HEK293 (cell line): ENCODE data around the gene MSLN.

ENCODE experiments used
- ZBTB1 ChIP-seq: fragments of 450-650 bp; formaldehyde crosslinking; IDR thresholded peaks from 2 replicates; pipeline ENCODE4 v1.5.1; 2016; ENCODE audit warnings: missing biosample characterization, missing genetic modification characterization
- ZBTB48 ChIP-seq: fragments of 450-650 bp; formaldehyde crosslinking; IDR thresholded peaks from 2 replicates; pipeline ENCODE4 v1.5.1; 2016; ENCODE audit warnings: missing biosample characterization, missing genetic modification characterization
- ZFP37 ChIP-seq: fragments of 450-650 bp; formaldehyde crosslinking; IDR thresholded peaks from 2 replicates; pipeline ENCODE4 v1.5.1; 2016; ENCODE audit warnings: missing biosample characterization, missing genetic modification characterization
- ZNF10 ChIP-seq: fragments of 450-650 bp; formaldehyde crosslinking; IDR thresholded peaks from 2 replicates; pipeline ENCODE4 v1.5.1; 2017; ENCODE audit warnings: missing biosample characterization, missing genetic modification characterization
- ZNF157 ChIP-seq: fragments of 450-650 bp; formaldehyde crosslinking; IDR thresholded peaks from 2 replicates; pipeline ENCODE4 v1.5.1; 2016; ENCODE audit warnings: missing biosample characterization, missing genetic modification characterization
- ZNF202 ChIP-seq: fragments of 450-650 bp; formaldehyde crosslinking; IDR thresholded peaks from 2 replicates; pipeline ENCODE4 v1.5.1; 2016; ENCODE audit warnings: missing biosample characterization, missing genetic modification characterization, borderline replicate concordance
- ZNF248 ChIP-seq: fragments of 450-650 bp; formaldehyde crosslinking; IDR thresholded peaks from 2 replicates; pipeline ENCODE4 v1.5.1; 2017; ENCODE audit warnings: missing biosample characterization, missing genetic modification characterization
- ZNF302 ChIP-seq: fragments of 450-650 bp; formaldehyde crosslinking; IDR thresholded peaks from 2 replicates; pipeline ENCODE4 v1.5.1; 2016; ENCODE audit warnings: missing biosample characterization, missing genetic modification characterization, low read depth
- ZNF37A ChIP-seq: fragments of 450-650 bp; IDR thresholded peaks from 2 replicates; pipeline ENCODE4 v1.5.1; 2018; ENCODE audit warnings: missing biosample characterization, missing genetic modification characterization
- ZNF394 ChIP-seq: fragments of 450-650 bp; formaldehyde crosslinking; IDR thresholded peaks from 2 replicates; pipeline ENCODE4 v1.5.1; 2016; ENCODE audit warnings: missing biosample characterization, missing genetic modification characterization, mild to moderate bottlenecking, moderate library complexity, borderline replicate concordance
- ZNF600 ChIP-seq: fragments of 450-650 bp; formaldehyde crosslinking; IDR thresholded peaks from 2 replicates; pipeline ENCODE4 v1.5.1; 2016; ENCODE audit warnings: missing biosample characterization, missing genetic modification characterization
- ZNF843 ChIP-seq: fragments of 450-650 bp; formaldehyde crosslinking; IDR thresholded peaks from 2 replicates; pipeline ENCODE4 v1.5.1; 2016; ENCODE audit warnings: missing biosample characterization, missing genetic modification characterization
- TF ChIP-seq, protein P1 (sequence below): fragments of 450-650 bp; formaldehyde crosslinking; IDR thresholded peaks from 2 replicates; pipeline ENCODE4 v1.5.1; 2016; ENCODE audit warnings: missing biosample characterization, missing genetic modification characterization
- TF ChIP-seq, protein P2 (sequence below): fragments of 450-650 bp; formaldehyde crosslinking; IDR thresholded peaks from 2 replicates; pipeline ENCODE4 v1.5.1; 2017; ENCODE audit warnings: missing biosample characterization, missing genetic modification characterization
- TF ChIP-seq, protein P3 (sequence below): fragments of 450-650 bp; formaldehyde crosslinking; IDR thresholded peaks from 2 replicates; pipeline ENCODE4 v1.5.1; 2016; ENCODE audit warnings: missing biosample characterization, missing genetic modification characterization, borderline replicate concordance
- TF ChIP-seq, protein P4 (sequence below): fragments of 450-650 bp; formaldehyde crosslinking; IDR thresholded peaks from 2 replicates; pipeline ENCODE4 v1.5.1; 2016; ENCODE audit warnings: missing biosample characterization, missing genetic modification characterization
- TF ChIP-seq, protein P5 (sequence below): fragments of 450-650 bp; formaldehyde crosslinking; IDR thresholded peaks from 2 replicates; pipeline ENCODE4 v1.5.1; 2016; ENCODE audit warnings: missing biosample characterization, missing genetic modification characterization, low read depth
- TF ChIP-seq, protein P6 (sequence below): fragments of 450-650 bp; formaldehyde crosslinking; IDR thresholded peaks from 2 replicates; pipeline ENCODE4 v1.5.1; 2016; ENCODE audit warnings: missing biosample characterization, missing genetic modification characterization
- TF ChIP-seq, protein P7 (sequence below): fragments of 450-650 bp; formaldehyde crosslinking; IDR thresholded peaks from 2 replicates; pipeline ENCODE4 v1.5.1; 2016; ENCODE audit warnings: missing biosample characterization, missing genetic modification characterization

The MSLN gene

DNA sequence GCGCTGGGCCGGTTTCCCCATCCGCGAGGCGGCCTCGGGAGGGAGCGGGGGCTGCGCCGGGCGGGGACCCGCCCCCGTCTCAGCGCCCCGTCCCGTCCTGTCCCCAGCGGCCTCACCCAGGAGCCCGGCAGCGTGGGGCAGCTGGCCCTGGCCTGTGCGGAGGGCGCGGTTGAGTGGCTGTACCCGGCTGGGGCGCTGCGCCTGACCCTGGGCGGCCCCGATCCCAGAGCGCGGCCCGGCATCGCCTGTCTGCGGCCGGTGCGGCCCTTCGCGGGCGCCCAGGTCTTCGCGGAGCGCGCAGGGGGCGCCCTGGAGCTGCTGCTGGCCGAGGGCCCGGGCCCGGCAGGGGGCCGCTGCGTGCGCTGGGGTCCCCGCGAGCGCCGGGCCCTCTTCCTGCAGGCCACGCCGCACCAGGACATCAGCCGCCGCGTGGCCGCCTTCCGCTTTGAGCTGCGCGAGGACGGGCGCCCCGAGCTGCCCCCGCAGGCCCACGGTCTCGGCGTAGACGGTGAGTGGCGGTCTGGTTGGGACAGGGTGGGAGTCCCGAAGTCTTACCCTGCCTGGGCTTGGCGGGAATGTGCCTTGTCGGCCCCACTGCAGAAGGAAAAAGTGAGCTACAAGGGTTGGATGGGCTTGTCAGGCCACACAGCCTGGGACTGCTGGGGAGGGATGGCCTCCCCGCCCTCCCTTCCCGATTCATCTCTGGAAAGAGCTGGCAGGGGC lies 44.9 kb upstream of the MSLN start (continued):
- TF ChIP-seq, protein P1, sequence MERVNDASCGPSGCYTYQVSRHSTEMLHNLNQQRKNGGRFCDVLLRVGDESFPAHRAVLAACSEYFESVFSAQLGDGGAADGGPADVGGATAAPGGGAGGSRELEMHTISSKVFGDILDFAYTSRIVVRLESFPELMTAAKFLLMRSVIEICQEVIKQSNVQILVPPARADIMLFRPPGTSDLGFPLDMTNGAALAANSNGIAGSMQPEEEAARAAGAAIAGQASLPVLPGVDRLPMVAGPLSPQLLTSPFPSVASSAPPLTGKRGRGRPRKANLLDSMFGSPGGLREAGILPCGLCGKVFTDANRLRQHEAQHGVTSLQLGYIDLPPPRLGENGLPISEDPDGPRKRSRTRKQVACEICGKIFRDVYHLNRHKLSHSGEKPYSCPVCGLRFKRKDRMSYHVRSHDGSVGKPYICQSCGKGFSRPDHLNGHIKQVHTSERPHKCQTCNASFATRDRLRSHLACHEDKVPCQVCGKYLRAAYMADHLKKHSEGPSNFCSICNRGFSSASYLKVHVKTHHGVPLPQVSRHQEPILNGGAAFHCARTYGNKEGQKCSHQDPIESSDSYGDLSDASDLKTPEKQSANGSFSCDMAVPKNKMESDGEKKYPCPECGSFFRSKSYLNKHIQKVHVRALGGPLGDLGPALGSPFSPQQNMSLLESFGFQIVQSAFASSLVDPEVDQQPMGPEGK (tag by site-specific recombination): peak; percentile 65
- TF ChIP-seq, protein P2, sequence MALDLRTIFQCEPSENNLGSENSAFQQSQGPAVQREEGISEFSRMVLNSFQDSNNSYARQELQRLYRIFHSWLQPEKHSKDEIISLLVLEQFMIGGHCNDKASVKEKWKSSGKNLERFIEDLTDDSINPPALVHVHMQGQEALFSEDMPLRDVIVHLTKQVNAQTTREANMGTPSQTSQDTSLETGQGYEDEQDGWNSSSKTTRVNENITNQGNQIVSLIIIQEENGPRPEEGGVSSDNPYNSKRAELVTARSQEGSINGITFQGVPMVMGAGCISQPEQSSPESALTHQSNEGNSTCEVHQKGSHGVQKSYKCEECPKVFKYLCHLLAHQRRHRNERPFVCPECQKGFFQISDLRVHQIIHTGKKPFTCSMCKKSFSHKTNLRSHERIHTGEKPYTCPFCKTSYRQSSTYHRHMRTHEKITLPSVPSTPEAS: no peak
- TF ChIP-seq ZBTB48 (tag by site-specific recombination) (no peak), ZNF37A (tag by site-specific recombination) (no peak), ZNF843 (tag by site-specific recombination) (no peak), ZBTB1 (tag by site-specific recombination) (no peak), ZNF10 (no peak), ZFP37 (no peak), ZNF248 (tag by site-specific recombination) (no peak), ZNF302 (no peak), ZNF394 (tag by site-specific recombination) (no peak), ZNF157 (no peak), ZNF600 (tag by site-specific recombination) (peak; percentile 65), ZNF202 (tag by site-specific recombination) (no peak)
- TF ChIP-seq, protein P3, sequence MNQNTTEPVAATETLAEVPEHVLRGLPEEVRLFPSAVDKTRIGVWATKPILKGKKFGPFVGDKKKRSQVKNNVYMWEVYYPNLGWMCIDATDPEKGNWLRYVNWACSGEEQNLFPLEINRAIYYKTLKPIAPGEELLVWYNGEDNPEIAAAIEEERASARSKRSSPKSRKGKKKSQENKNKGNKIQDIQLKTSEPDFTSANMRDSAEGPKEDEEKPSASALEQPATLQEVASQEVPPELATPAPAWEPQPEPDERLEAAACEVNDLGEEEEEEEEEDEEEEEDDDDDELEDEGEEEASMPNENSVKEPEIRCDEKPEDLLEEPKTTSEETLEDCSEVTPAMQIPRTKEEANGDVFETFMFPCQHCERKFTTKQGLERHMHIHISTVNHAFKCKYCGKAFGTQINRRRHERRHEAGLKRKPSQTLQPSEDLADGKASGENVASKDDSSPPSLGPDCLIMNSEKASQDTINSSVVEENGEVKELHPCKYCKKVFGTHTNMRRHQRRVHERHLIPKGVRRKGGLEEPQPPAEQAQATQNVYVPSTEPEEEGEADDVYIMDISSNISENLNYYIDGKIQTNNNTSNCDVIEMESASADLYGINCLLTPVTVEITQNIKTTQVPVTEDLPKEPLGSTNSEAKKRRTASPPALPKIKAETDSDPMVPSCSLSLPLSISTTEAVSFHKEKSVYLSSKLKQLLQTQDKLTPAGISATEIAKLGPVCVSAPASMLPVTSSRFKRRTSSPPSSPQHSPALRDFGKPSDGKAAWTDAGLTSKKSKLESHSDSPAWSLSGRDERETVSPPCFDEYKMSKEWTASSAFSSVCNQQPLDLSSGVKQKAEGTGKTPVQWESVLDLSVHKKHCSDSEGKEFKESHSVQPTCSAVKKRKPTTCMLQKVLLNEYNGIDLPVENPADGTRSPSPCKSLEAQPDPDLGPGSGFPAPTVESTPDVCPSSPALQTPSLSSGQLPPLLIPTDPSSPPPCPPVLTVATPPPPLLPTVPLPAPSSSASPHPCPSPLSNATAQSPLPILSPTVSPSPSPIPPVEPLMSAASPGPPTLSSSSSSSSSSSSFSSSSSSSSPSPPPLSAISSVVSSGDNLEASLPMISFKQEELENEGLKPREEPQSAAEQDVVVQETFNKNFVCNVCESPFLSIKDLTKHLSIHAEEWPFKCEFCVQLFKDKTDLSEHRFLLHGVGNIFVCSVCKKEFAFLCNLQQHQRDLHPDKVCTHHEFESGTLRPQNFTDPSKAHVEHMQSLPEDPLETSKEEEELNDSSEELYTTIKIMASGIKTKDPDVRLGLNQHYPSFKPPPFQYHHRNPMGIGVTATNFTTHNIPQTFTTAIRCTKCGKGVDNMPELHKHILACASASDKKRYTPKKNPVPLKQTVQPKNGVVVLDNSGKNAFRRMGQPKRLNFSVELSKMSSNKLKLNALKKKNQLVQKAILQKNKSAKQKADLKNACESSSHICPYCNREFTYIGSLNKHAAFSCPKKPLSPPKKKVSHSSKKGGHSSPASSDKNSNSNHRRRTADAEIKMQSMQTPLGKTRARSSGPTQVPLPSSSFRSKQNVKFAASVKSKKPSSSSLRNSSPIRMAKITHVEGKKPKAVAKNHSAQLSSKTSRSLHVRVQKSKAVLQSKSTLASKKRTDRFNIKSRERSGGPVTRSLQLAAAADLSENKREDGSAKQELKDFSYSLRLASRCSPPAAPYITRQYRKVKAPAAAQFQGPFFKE (tag by site-specific recombination): no peak
- TF ChIP-seq, protein P4, sequence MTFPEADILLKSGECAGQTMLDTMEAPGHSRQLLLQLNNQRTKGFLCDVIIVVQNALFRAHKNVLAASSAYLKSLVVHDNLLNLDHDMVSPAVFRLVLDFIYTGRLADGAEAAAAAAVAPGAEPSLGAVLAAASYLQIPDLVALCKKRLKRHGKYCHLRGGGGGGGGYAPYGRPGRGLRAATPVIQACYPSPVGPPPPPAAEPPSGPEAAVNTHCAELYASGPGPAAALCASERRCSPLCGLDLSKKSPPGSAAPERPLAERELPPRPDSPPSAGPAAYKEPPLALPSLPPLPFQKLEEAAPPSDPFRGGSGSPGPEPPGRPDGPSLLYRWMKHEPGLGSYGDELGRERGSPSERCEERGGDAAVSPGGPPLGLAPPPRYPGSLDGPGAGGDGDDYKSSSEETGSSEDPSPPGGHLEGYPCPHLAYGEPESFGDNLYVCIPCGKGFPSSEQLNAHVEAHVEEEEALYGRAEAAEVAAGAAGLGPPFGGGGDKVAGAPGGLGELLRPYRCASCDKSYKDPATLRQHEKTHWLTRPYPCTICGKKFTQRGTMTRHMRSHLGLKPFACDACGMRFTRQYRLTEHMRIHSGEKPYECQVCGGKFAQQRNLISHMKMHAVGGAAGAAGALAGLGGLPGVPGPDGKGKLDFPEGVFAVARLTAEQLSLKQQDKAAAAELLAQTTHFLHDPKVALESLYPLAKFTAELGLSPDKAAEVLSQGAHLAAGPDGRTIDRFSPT (tag by site-specific recombination): peak; percentile 17; the same call in 1 of the 2 replicates
- TF ChIP-seq, protein P5, sequence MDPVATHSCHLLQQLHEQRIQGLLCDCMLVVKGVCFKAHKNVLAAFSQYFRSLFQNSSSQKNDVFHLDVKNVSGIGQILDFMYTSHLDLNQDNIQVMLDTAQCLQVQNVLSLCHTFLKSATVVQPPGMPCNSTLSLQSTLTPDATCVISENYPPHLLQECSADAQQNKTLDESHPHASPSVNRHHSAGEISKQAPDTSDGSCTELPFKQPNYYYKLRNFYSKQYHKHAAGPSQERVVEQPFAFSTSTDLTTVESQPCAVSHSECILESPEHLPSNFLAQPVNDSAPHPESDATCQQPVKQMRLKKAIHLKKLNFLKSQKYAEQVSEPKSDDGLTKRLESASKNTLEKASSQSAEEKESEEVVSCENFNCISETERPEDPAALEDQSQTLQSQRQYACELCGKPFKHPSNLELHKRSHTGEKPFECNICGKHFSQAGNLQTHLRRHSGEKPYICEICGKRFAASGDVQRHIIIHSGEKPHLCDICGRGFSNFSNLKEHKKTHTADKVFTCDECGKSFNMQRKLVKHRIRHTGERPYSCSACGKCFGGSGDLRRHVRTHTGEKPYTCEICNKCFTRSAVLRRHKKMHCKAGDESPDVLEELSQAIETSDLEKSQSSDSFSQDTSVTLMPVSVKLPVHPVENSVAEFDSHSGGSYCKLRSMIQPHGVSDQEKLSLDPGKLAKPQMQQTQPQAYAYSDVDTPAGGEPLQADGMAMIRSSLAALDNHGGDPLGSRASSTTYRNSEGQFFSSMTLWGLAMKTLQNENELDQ: no peak
- TF ChIP-seq, protein P6, sequence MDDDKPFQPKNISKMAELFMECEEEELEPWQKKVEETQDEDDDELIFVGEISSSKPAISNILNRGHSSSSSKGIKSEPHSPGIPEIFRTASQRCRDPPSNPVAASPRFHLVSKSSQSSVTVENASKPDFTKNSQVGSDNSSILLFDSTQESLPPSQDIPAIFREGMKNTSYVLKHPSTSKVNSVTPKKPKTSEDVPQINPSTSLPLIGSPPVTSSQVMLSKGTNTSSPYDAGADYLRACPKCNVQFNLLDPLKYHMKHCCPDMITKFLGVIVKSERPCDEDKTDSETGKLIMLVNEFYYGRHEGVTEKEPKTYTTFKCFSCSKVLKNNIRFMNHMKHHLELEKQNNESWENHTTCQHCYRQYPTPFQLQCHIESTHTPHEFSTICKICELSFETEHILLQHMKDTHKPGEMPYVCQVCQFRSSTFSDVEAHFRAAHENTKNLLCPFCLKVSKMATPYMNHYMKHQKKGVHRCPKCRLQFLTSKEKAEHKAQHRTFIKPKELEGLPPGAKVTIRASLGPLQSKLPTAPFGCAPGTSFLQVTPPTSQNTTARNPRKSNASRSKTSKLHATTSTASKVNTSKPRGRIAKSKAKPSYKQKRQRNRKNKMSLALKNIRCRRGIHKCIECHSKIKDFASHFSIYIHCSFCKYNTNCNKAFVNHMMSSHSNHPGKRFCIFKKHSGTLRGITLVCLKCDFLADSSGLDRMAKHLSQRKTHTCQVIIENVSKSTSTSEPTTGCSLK (tag by site-specific recombination): no peak
- TF ChIP-seq, protein P7, sequence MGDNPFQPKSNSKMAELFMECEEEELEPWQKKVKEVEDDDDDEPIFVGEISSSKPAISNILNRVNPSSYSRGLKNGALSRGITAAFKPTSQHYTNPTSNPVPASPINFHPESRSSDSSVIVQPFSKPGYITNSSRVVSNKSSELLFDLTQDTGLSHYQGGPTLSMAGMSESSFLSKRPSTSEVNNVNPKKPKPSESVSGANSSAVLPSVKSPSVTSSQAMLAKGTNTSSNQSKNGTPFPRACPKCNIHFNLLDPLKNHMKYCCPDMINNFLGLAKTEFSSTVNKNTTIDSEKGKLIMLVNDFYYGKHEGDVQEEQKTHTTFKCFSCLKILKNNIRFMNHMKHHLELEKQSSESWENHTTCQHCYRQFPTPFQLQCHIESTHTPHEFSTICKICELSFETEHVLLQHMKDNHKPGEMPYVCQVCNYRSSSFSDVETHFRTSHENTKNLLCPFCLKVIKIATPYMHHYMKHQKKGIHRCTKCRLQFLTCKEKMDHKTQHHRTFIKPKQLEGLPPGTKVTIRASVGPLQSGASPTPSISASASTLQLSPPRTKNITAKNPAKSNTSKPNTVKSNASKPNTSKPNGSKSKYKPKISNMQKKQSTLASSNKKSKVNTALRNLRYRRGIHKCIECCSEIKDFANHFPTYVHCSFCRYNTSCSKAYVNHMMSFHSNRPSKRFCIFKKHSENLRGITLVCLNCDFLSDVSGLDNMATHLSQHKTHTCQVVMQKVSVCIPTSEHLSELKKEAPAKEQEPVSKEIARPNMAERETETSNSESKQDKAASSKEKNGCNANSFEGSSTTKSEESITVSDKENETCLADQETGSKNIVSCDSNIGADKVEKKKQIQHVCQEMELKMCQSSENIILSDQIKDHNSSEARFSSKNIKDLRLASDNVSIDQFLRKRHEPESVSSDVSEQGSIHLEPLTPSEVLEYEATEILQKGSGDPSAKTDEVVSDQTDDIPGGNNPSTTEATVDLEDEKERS (tag by site-specific recombination): no peak
